Psoas muscle (tissue), 8 donors: ENCODE results near the gene KCNC3. TPM values are rescaled to one million over a fixed set of nuclear protein-coding genes. Genes with fewer than 3 reads are reported as not detected.

ENCODE experiments used
- ATAC-seq, 4 donors: fragments of 200-7000 bp; cut with Tn5 transposase; one replicate each; pipeline ENCODE4 v1.9.1; 2020; ENCODE audit warnings: moderate library complexity in 3 of 4, mild to moderate bottlenecking in 2 of 4
- DNase-seq, 2 donors: peaks; one replicate each; pipeline ENCODE4 v3.0.0-alpha.2; 2020
- H3K27ac ChIP-seq: fragments of 200-600 bp; one replicate; pipeline ENCODE4 v1.8.0; 2022
- H3K27me3 ChIP-seq, 3 donors: fragments of 200-600 bp in 1 of 3; one replicate each; pipeline versions ENCODE4 v1.6.1 to v1.8.0; 2013 to 2022; ENCODE audit warnings: low read length in 2 of 3, mild to moderate bottlenecking in 2 of 3, moderate library complexity in 1 of 3; ENCODE audit not compliant: insufficient read depth in 3 of 3
- H3K36me3 ChIP-seq, 2 donors: fragments of 200-600 bp in 1 of 2; one replicate each; pipeline versions ENCODE4 v1.6.1 to v1.8.0; 2013 to 2022; ENCODE audit warnings: low read depth in 1 of 2, mild to moderate bottlenecking in 1 of 2, moderate library complexity in 1 of 2; ENCODE audit not compliant: insufficient read depth in 1 of 2
- H3K4me1 ChIP-seq: fragments of 200-600 bp; one replicate; pipeline ENCODE4 v1.8.0; 2022
- H3K4me3 ChIP-seq: fragments of 200-600 bp; one replicate; pipeline ENCODE4 v1.8.0; 2022; ENCODE audit warnings: mild to moderate bottlenecking
- H3K9me3 ChIP-seq: fragments of 200-600 bp; one replicate; pipeline ENCODE4 v1.8.0; 2022
- WGBS, 3 donors: extraction: QIAGEN DNeasy Blood & Tissue Kit; methylation state at CpG; one replicate each; pipeline versions ENCODE4 v1.1.6 to v1.1.7; 2013; 5-methylcytosine and 5-hydroxymethylcytosine counted together
- intact Hi-C, 2 donors: fragments of 100-400 bp; cut with DNase I; formaldehyde crosslinking; loops; one replicate each; pipeline versions ENCODE4 v1.11.0 to v1.14.2; 2022
- polyA plus RNA-seq, 3 donors: library from polyadenylated mRNA; stranded (reverse); fragments of 200-250 nt; gene quantifications; one replicate each; pipeline ENCODE4 v1.2.3, GENCODE V29; 2013
- total RNA-seq, 4 donors: library from RNA; stranded (reverse); fragmentation: NEBNext Ultra II Directional in 2 of 4; extraction: Animal tissue kit (Norgen Biotek cat#: 25700) in 2 of 4; gene quantifications; one replicate each; pipeline versions ENCODE4 v1.2.1 to v1.2.4, GENCODE V29; 2021 to 2023
- TF ChIP-seq, protein P1 (sequence below): fragments of 200-600 bp; IDR thresholded peaks from one replicate; pipeline ENCODE4 v1.8.0; 2022; ENCODE audit warnings: antibody characterized with exemption
- donor health status: healthy with polysubstance abuse.
- donor health status: DM: no; HTN: no; CAD: no; lungs with moderate emphysema.
- donor health status: Bipolar disorder and iron deficiency.
- donor health status: healthy.
- donor health status: DM: yes; HTN: yes; CAD: no.
- donor health status: DM: no; HTN: no; CAD: no.
- donor health status: DM: no; HTN: no; CAD: no.
- donor health status: DM: yes; HTN: yes; CAD: no.

KCNC3 gene
- total and polyA plus RNA-seq, 7 donors = 0.10 to 2.4 (median 1.0) TPM

DNA sequence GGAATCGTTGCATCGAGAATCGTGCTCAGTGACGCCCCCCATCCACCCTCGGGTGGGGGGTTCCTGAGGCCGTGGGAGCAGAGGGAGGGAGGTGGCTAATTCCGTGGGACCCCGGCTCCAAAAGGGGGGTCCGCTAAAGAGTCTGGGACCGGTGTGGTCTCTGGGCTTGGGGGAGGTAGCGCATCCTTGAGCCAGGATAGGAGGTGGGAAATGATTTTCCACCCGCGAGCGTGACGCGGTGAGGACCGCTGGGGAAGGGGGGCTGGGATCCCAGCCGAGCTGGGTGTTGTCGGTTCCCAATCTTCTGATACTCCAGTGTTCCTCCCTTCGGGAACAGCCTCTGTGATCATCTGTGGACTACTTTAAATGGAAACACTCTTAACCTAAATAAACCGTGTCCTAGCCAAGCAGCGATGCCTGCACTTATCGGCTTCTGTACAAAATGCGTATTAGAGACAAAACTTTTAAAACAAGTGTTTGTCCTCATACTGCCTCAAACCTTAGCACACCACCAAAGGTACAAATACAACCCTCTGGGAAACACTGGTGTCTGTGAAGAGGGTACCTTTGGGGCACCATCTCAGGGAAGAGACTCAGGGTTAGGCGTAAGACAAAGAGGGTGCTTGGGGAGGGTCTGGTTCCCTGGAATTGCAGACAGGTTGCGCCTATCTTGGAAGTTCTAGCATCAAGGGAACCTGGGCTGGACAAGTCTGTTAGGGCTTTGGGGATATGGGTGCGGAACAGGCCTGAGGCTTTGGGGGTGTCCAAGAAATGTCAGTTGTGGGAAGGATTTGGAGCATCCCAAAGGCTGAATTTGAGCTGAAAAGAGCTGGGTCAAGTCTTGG lies 16.0 kb downstream of the KCNC3 start:
- H3K27ac ChIP-seq = no peak overlapping the region
- ATAC-seq (no peak), DNase-seq (no peak)
- intact Hi-C loops = no loop called here
- H3K4me3 ChIP-seq = no peak overlapping the region
- no peaks in the 10 kb centered on the region for H3K9me3 ChIP-seq
- H3K27me3 ChIP-seq = peaks cover 0 to 47% (median 17%) of the 10 kb centered on the region in 3 donors
- 9 to 15% (median 15%) methylated on average over 27 of the region's 27 CpGs for WGBS, 3 donors
- TF ChIP-seq, protein P1, sequence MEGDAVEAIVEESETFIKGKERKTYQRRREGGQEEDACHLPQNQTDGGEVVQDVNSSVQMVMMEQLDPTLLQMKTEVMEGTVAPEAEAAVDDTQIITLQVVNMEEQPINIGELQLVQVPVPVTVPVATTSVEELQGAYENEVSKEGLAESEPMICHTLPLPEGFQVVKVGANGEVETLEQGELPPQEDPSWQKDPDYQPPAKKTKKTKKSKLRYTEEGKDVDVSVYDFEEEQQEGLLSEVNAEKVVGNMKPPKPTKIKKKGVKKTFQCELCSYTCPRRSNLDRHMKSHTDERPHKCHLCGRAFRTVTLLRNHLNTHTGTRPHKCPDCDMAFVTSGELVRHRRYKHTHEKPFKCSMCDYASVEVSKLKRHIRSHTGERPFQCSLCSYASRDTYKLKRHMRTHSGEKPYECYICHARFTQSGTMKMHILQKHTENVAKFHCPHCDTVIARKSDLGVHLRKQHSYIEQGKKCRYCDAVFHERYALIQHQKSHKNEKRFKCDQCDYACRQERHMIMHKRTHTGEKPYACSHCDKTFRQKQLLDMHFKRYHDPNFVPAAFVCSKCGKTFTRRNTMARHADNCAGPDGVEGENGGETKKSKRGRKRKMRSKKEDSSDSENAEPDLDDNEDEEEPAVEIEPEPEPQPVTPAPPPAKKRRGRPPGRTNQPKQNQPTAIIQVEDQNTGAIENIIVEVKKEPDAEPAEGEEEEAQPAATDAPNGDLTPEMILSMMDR = no peak
- H3K36me3 ChIP-seq = peaks cover 0 to 10% of the 10 kb centered on the region in 2 donors
- H3K4me1 ChIP-seq = no peaks in the 10 kb centered on the region

DNA sequence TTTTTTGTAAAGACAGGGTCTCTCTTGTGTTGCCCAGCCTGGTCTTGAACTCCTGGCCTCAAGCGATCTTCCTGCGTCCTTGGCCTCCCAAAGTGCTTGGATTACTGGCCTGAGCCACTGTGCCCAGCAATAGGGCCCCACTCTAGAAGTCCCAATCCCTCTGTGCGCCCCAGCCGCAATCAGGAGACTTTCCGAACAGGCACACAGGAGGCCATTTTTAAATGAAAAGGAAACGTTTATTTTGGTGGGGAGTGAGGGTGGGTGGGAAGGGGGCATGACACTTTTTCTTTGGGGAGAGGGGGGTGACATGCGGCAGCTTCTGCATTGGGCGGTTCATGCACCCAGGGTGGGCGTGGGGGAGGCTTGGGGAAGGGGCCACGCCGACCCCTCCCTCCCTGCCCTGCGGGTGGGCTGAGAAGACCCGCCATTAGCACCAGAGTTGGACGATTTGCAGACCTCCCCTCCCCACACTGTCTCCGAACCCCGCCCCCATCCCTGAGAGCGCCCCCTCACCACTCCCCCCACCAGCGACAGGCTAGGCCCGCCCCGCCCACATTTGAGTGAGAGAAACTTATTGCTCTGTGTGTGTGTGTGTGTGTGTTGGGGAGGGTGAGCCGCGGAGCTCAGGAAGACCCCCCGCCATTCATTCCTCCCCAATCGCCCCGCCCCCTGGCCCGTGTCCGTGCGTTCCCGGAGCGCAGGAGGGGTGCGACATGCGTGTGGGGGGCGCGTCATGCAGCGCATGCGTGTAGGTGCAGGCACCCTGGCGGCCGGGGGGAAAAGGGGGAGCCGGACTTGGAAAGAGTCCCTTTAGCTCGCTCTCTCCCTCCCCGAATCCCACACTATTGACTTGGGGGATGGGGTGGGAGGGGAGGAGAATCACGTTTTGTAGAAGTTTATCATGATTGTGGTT lies 17.2 kb downstream of the KCNC3 start:
- intact Hi-C loops = no loop called here
- DNase-seq (peak in 1 of 2 donors; percentile 42), ATAC-seq (peak; percentile 36 to 49 (median 41))
- H3K9me3 ChIP-seq = peaks cover 5% of the 10 kb centered on the region
- TF ChIP-seq, protein P1 = no peak
- peaks cover 0 to 47% (median 17%) of the 10 kb centered on the region in 3 donors for H3K27me3 ChIP-seq
- 6 to 9% (median 6%) methylated on average over 23 to 42 of the region's 42 CpGs for WGBS, 3 donors
- H3K36me3 ChIP-seq = peaks cover 0 to 23% of the 10 kb centered on the region in 2 donors
- H3K27ac ChIP-seq = no peak overlapping the region
- H3K4me1 ChIP-seq = no peaks in the 10 kb centered on the region
- H3K4me3 ChIP-seq = no peak overlapping the region

DNA sequence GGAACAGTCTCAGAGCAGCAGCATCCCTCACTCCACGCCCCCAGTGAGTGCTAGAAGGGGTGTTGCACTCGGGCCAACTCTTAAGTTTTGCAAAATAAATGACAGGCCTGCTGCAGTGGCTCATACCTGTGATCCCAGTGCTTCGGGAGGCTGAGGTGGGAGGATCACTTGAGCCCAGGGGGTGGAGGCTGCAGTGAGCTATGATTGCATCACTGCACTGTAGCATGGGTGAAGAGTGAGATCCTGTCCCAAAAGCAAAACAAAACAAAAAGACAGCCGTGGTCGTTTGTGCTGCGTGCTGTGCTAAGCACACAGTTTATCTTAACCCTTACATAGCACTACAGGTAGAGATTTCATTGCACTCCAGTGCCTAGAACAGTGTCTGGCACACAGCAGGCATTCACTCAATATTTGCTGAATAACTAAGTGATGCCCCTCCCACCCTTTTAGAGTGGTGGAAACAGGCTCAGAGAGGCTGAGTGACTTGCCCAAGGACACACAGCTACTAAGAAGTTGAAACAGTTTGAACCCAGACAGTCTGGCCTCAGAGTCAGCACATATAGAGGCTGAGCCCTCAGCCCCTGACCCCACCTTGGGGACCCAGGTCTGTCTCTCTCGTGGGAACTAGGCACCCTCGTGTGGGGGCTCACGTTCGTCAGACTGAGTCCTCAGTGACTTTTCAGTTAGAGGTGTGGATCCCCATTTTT lies 18.3 kb downstream of the KCNC3 start:
- TF ChIP-seq, protein P1 = no peak
- no peak overlapping the region for H3K4me3 ChIP-seq
- intact Hi-C loops = no loop called here
- ATAC-seq (peak in 2 of 4 donors; percentile 6 to 10), DNase-seq (peak in 1 of 2 donors; percentile 11)
- 42 to 44% (median 43%) methylated on average over 10 of the region's 10 CpGs for WGBS, 3 donors
- H3K9me3 ChIP-seq = peaks cover 7% of the 10 kb centered on the region
- no peak overlapping the region for H3K27ac ChIP-seq
- no peaks in the 10 kb centered on the region for H3K4me1 ChIP-seq
- H3K36me3 ChIP-seq = peaks cover 0 to 33% of the 10 kb centered on the region in 2 donors
- H3K27me3 ChIP-seq = peaks cover 0 to 47% (median 15%) of the 10 kb centered on the region in 3 donors

DNA sequence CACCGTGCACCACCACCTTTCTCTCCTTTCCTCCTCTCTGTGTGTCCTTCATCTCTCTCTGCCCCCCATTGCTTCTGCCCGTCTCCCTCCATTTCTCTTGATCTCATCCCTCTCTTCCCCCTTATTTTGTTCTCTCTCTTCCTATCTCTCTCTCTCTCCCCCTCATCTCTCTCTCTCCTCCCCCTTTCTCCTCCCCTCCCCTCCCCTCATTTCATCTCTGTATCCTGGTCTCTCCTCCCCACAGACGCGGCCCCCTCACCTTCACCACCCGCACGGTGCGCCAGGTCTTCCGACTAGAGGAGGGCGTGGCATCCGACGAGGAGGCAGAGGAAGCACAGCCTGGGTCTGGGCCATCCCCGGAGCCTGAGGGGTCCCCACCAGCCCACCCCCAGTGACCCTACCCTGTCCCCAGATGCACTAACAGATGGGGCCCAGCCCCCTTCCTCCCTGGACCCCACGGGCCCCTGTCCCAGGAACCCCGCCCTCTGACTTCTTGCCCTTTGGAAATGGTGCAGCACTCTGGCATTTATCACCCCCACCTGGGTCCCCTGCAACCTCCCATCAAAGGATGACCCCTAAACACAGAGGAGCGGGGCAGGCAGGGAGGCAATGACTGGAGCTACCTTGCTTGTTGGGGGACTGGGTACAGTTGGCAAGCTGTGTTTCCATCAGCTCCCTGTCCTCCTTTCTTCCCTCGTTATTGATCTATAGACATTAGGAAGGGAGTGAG lies 19.6 kb downstream of the KCNC3 start:
- no peak for ATAC-seq
- peaks cover 0 to 40% (median 14%) of the 10 kb centered on the region in 3 donors for H3K27me3 ChIP-seq

More for the DNA sequence above, 19.6 kb downstream of the KCNC3 start:
- peaks cover 7% of the 10 kb centered on the region for H3K9me3 ChIP-seq
- intact Hi-C loops = loop anchor here in 1 of 2 donors (5.0 kb wide), 1 partner anchor 47 kb away; no protein-coding TSS in a partner anchor
- no peaks in the 10 kb centered on the region for H3K4me1 ChIP-seq
- H3K27ac ChIP-seq = no peak overlapping the region
- WGBS, 3 donors = 59 to 71% (median 64%) methylated on average over 16 of the region's 16 CpGs
- TF ChIP-seq, protein P1 = no peak
- peaks cover 0 to 45% of the 10 kb centered on the region in 2 donors for H3K36me3 ChIP-seq
- no peak overlapping the region for H3K4me3 ChIP-seq
- peak in 1 of 2 donors; percentile 40 for DNase-seq
